ENCODE results near the gene PEDS1.
A peak's percentile ranks its signal among the peaks of the same experiment; 100 is the strongest.
"Not testable (repeated sequence)": the region's sequence is repeated elsewhere in the genome, so short reads cannot be mapped to it uniquely, and the experiment has no call there.

PEDS1 gene

DNA sequence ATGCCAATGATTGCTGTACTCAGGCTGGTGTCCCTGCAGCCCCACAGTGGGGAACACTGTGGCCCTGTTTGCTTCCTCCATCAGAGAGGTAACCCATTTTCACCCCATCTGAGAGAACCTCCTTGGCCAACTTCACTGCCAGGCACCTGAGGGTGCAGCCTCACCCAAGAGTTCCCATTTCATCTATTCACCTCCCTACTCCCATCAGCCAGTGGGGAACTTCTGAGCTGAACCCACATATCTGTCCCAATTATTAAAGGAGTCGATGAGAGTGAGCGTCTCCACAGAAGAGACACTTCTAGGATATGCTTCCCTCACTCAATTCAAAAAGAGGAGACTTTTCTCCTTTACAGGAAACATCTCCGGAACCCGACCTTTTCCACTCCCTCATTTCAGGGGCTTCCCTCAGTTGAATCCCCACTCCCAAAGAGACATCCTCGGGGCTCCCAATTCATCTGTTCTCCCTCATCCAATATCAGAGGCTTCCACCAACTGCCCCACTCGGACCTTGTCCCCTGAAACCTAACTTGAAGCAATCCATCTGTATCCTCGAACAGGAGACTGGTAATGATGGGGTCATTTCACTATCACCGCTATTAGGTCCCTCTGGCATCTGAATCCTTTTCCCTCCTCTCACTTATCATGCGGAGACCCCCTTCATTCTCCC, 41.6 kb downstream of the PEDS1 start:
- peak; percentile 55 for DNase-seq

DNA sequence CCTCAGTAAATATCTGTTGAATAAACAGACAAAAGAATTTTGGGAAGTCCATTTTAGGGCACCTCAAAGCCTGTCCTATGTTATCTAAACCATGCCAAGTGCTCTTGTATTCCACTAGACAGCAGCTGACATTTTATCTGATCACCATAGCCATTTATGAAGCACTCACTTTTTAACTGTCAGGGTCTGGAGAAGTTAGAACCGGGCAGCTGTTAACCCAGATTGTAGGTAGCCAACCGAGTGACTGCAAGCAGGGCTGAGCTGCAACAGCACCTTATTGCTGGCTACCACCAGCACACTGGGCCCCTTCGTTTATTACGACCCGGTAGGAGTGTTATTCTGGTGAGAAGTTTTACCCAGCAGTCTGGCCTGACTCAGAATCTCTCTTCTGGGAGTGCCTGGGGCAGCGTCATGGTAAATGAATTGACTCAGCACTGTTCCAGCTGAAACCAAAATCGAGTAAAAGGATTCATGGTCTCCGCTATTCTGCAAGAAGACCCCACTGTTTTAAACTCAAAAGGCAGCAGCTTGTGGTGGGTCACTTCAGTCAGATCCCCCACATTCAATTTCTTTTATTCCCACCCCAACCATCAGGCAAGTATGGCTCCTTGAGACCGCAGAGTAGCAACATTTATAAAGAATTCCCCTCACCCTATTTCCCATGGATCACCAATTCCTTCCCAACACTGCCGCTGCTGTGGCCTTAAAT, 42.2 kb downstream of the PEDS1 start:
- DNase-seq: peak; percentile 74

DNA sequence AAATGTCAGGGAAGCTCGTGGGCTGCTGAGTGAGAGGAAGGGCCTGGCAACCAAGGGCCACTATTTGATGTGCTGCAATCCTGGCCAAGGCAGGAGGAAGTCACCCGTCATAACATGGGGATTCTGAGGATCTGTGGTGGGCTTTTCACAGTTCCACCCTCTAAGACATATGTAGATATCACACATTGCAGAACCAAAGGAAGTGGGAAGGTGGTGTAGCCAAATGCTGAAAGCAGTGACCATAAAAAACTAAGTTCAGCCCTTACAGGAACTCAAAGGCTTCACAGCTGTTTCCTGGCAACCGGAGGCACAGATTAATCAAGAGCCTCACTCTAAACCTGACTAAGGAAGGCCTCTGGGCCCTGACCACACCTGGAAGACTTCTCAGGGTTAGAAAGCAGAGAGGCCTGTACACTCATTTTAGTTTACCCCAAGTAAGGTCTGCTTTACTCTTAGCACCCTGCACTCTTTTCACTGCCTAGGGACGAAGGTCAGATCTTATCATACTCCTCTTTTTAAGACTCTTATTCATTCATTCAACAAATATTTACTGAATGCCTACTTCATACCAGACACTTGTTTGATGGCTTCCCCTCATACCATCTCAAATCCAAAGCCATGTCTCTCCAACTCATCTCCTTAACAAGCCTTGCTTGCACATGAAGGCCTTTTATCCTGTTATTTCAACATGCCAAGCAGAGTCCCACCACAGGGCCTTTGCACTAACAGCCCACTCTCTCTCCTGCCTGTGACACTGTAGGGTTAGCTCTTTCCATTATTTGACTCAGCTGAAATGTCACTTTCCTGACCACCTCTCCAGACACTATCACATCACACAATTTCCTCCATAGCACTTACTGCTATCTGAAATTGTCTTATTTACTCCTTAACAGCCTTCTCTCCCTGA, 43.1 kb downstream of the PEDS1 start:
- DNase-seq: peak; percentile 69

DNA sequence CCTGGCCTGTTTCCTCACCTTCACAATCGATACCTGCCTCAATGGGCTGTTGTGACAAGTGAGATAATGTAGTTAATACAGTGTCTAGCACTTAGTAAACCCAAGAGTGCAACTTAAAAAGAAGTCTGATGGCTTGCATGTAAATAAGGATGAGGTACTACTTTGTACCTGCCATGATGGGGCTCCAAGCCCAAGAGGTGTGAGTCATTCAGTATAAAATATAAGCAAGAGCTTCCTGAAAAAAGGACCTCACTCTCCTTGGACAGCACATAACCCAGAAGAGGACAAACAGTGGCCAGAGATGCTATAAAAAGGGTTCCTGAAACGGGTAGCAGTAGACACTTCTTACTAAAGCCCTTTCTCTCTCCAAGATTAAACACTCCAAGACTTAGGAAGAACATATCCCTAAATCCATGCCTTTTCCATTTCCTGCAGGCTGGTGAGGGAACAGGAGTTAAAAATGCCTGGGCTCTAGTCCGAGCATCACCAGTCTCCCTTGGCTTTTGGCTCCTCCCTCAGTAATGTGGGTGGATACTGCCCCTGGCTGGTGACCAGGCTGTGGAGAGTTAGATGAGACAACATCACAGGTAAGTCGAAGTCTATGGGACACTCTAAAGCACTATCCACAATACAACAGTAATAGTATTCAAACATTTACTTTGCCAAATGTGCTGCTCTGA, 44.8 kb downstream of the PEDS1 start:
- DNase-seq: peak; percentile 43

DNA sequence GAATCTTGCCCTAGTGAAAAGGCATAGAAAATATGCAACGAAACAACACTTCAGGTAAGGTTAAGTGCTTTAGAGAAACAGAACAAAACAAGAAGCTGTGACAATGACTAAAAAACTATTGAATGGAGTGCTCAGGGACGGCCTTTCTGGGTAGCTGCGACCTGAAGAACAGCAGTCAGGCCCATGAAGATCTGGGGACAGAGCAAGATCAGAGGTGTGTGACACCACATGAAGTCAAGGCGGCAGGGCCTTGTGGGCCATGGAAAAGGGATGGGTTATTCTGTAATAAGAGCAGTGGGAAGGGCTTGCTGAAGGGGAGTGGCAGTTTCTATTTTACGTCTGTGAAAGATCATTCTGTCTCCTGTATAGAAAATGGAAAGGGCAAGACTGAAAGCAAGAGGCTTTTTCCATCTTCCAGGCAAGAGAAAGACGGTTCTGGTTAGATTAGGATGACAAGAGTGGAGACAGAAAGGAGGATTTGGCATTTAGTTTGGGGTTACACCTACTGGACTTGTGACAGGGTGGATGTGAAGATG, 45.7 kb downstream of the PEDS1 start:
- peak; percentile 49 for DNase-seq

DNA sequence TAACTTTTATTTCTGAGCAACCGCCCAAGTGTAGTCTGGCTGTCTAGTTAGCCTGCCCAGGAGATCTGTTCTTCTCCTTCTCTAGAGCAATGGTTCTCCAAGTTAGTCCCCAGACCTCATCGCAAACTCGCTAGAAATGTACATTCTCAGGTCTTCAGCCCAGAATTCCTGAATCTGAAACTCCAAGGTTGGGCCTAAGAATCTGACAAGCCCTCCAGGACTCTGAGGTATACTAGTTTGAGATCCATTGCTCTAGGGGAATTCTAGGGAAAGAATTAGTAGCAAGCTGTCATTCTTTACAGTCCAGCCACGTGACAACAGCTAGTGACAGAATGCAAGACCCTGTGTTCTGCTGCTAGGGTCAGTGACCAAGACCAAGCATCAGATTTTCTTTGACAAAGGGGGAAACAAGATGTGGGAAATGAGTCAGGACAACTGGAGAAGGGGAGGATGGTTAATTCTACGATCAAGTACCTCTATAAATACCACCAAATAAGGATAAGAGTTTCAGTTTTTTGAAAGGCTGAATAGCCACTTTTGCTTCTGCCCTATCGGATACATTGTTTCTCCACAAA, 46.4 kb downstream of the PEDS1 start:
- DNase-seq: peak; percentile 13

DNA sequence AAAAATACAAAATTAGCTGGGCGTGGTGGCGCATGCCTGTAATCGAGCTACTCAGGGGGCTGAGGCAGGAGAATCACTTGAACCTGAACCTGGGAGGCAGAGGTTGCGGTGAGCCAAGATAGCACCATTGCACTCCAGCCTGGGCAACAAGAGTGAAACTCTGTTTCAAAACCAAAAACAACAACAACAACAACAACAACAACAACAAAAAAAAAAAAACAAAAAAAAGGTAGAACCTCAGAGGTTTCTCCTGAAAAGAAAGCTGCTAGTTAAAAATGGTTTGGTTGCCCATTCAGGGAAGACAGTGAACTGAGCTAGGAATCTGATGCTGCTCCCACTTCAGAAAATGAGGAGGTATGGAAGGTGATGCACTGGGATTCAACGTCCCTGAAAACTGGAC, 46.9 kb downstream of the PEDS1 start:
- DNase-seq: not testable (repeated sequence)

Data from activated CD8-positive, alpha-beta memory T cell treated with anti-CD3 and anti-CD28 coated beads, Interleukin-2, amount 50 U/mL, for 48 hours (primary cell).